SK-N-SH (cell line): ENCODE results near the gene PPP1R37. TPM values are rescaled to one million over a fixed set of nuclear protein-coding genes. Genes with fewer than 3 reads are reported as not detected.
A peak's percentile ranks its signal among the peaks of the same experiment; 100 is the strongest.

Experiments
- CTCF ChIA-PET: fragments of 300-600, 350-600 bp; formaldehyde crosslinking; extraction: SDS; loops from one replicate; lab custom pipeline; 2021; lab: Yijun Ruan, JAX
- POLR2A ChIA-PET: fragments of 350-600 bp; sonication (Branson Sonifier 250); formaldehyde crosslinking; extraction: SDS; loops from one replicate; lab custom pipeline; 2020; ENCODE audit warnings: antibody characterized with exemption, inconsistent platforms; lab: Yijun Ruan, JAX
- DNase-seq: peaks from one replicate; pipeline ENCODE4 v3.0.0; 2012
- H2AFZ ChIP-seq: fragments of 200-600 bp; sonication (generic); 2 replicates; pipeline ENCODE4 v1.8.1; 2016; ENCODE audit warnings: antibody characterized with exemption, mild to moderate bottlenecking, low read depth
- H3F3A ChIP-seq: fragments of 200-600 bp; sonication (generic); replicated peaks from 2 replicates; pipeline ENCODE3; 2016; ENCODE audit warnings: antibody characterized with exemption, mild to moderate bottlenecking; ENCODE audit not compliant: insufficient read depth
- H3K27ac ChIP-seq, 2 experiments: fragments of 200-500 bp in 1 of 2; fragments of 200-600 bp in 1 of 2; sonication (Bioruptor generic) in 1 of 2; sonication (generic), shearing (Covaris generic) in 1 of 2; 2 replicates each; pipeline versions ENCODE4 v1.5.1 to v1.6.1; 2014 to 2016; ENCODE audit warnings: low read depth in 2 of 2, inconsistent platforms in 1 of 2, low read length in 1 of 2, mild to moderate bottlenecking in 1 of 2, mixed read lengths in 1 of 2
- H3K27me3 ChIP-seq: fragments of 200-600 bp; sonication (generic), shearing (Covaris generic); 2 replicates; pipeline ENCODE4 v1.6.1; 2016; ENCODE audit warnings: mixed run types; ENCODE audit not compliant: insufficient read depth
- H3K36me3 ChIP-seq, 2 experiments: fragments of 200-500 bp in 1 of 2; fragments of 200-600 bp in 1 of 2; sonication (Bioruptor generic) in 1 of 2; sonication (generic) in 1 of 2; replicated peaks in 1 of 2; 2 replicates each; pipeline versions ENCODE3 to v1.5.1; 2014 to 2016; ENCODE audit warnings: low read length in 1 of 2, mild to moderate bottlenecking in 1 of 2; ENCODE audit not compliant: insufficient read depth in 2 of 2, control insufficient read depth in 1 of 2
- H3K4me1 ChIP-seq, 2 experiments: fragments of 200-500 bp in 1 of 2; fragments of 200-600 bp in 1 of 2; sonication (Bioruptor generic) in 1 of 2; sonication (generic), shearing (Covaris generic) in 1 of 2; 2 replicates each; pipeline versions ENCODE4 v1.5.1 to v1.6.1; 2014 to 2016; ENCODE audit warnings: low read depth in 1 of 2, low read length in 1 of 2, mixed run types in 1 of 2; ENCODE audit not compliant: insufficient read depth in 2 of 2, control insufficient read depth in 1 of 2
- H3K4me2 ChIP-seq: fragments of 200-600 bp; sonication (generic), shearing (Covaris generic); 2 replicates; pipeline ENCODE4 v1.6.1; 2017; ENCODE audit warnings: mixed run types
- H3K4me3 ChIP-seq, 2 experiments: fragments of 200-500 bp in 1 of 2; fragments of 200-600 bp in 1 of 2; sonication (Bioruptor generic) in 1 of 2; sonication (generic), shearing (Covaris generic) in 1 of 2; 2 replicates each; pipeline versions ENCODE4 v1.5.1 to v1.8.1; 2014 to 2016; ENCODE audit warnings: low read depth in 2 of 2, inconsistent platforms in 1 of 2, low read length in 1 of 2, mild to moderate bottlenecking in 1 of 2, mixed read lengths in 1 of 2, moderate library complexity in 1 of 2
- H3K79me2 ChIP-seq: fragments of 200-600 bp; sonication (generic); 2 replicates; pipeline ENCODE4 v1.8.1; 2017; ENCODE audit warnings: mild to moderate bottlenecking; ENCODE audit not compliant: insufficient read depth
- H3K9ac ChIP-seq: fragments of 200-600 bp; sonication (generic); 2 replicates; pipeline ENCODE4 v1.6.1; 2017; ENCODE audit warnings: mixed run types
- H3K9me2 ChIP-seq: fragments of 200-600 bp; sonication (generic); 2 replicates; pipeline ENCODE4 v1.6.1; 2017; ENCODE audit warnings: mixed run types
- H3K9me3 ChIP-seq: fragments of 200-600 bp; sonication (generic); 2 replicates; pipeline ENCODE4 v1.6.1; 2017; ENCODE audit warnings: mixed run types, mild to moderate bottlenecking, moderate library complexity
- H4K20me1 ChIP-seq: fragments of 200-600 bp; sonication (generic); 2 replicates; pipeline ENCODE4 v1.6.1; 2017; ENCODE audit warnings: mild to moderate bottlenecking, mixed run types; ENCODE audit not compliant: insufficient read depth
- CHD2 ChIP-seq: fragments of 150-350 bp; IDR thresholded peaks from 2 replicates; pipeline ENCODE4 v1.6.1; 2018; ENCODE audit warnings: low read length; ENCODE audit not compliant: partially characterized antibody
- ELF1 ChIP-seq: IDR thresholded peaks from 2 replicates; pipeline ENCODE4 v1.4.0; 2012
- FOXJ3 ChIP-seq: sonication (generic); formaldehyde crosslinking; IDR thresholded peaks from 2 replicates; pipeline ENCODE4 v1.5.1; 2020; ENCODE audit warnings: mild to moderate bottlenecking, missing genetic modification reagents
- FOXM1 ChIP-seq: IDR thresholded peaks from 2 replicates; pipeline ENCODE4 v1.4.0; 2012; ENCODE audit warnings: low read depth, mild to moderate bottlenecking
- GABPA ChIP-seq: IDR thresholded peaks from 2 replicates; pipeline ENCODE4 v1.4.0; 2012; ENCODE audit warnings: low read depth, mild to moderate bottlenecking
- GATA2 ChIP-seq: sonication (generic); formaldehyde crosslinking; IDR thresholded peaks from 2 replicates; pipeline ENCODE4 v1.5.0; 2020; ENCODE audit warnings: mild to moderate bottlenecking, missing genetic modification reagents
- NFIC ChIP-seq: IDR thresholded peaks from 2 replicates; pipeline ENCODE4 v1.4.0; 2012; ENCODE audit warnings: borderline replicate concordance
- RAD21 ChIP-seq: IDR thresholded peaks from 2 replicates; pipeline ENCODE4 v1.6.1; 2012; ENCODE audit warnings: mild to moderate bottlenecking, low read length
- RCOR1 ChIP-seq: fragments of 150-350 bp; IDR thresholded peaks from 2 replicates; pipeline ENCODE4 v1.6.1; 2017; ENCODE audit warnings: antibody characterized with exemption, low read length
- RXRA ChIP-seq: IDR thresholded peaks from 2 replicates; pipeline ENCODE4 v1.4.0; 2012; ENCODE audit warnings: low read depth, mild to moderate bottlenecking, borderline replicate concordance
- SMC3 ChIP-seq: IDR thresholded peaks from 2 replicates; pipeline ENCODE4 v1.6.1; 2012; ENCODE audit warnings: low read depth, low read length, improper control_type of control experiment
- TEAD4 ChIP-seq: IDR thresholded peaks from 2 replicates; pipeline ENCODE4 v1.4.0; 2012; ENCODE audit warnings: mild to moderate bottlenecking, borderline replicate concordance; ENCODE audit not compliant: insufficient read depth
- YY1 ChIP-seq: IDR thresholded peaks from 2 replicates; pipeline ENCODE4 v1.4.0; 2012; ENCODE audit warnings: low read depth, mild to moderate bottlenecking
- WGBS: methylation state at CpG from one replicate; pipeline ENCODE4 v1.1.6; 2017; ENCODE audit warnings: low lambda C conversion rate; 5-methylcytosine and 5-hydroxymethylcytosine counted together
- polyA plus RNA-seq, 3 experiments: library from polyadenylated mRNA; depleted of rRNA; stranded (reverse); fragments of >200 nt; gene quantifications; 2 replicates each; pipeline ENCODE4 v1.2.3, GENCODE V29; 2012
- TF ChIP-seq, protein P1 (sequence below): fragments of 150-350 bp; IDR thresholded peaks from 2 replicates; pipeline ENCODE4 v1.6.1; 2016; ENCODE audit warnings: mild to moderate bottlenecking, low read depth, low read length
- TF ChIP-seq, protein P2 (sequence below): fragments of 200-600 bp; sonication (generic); IDR thresholded peaks from 2 replicates; pipeline ENCODE4 v1.6.1; 2017; ENCODE audit warnings: antibody characterized with exemption, mild to moderate bottlenecking, moderate library complexity
- TF ChIP-seq, protein P3 (sequence below): IDR thresholded peaks from 2 replicates; pipeline ENCODE4 v1.4.0; 2012; ENCODE audit warnings: low read depth, borderline replicate concordance

The PPP1R37 gene
- polyA plus RNA-seq, 1 of the 3 experiments (the other 2 are of a cell fraction) = 24.4 TPM

DNA sequence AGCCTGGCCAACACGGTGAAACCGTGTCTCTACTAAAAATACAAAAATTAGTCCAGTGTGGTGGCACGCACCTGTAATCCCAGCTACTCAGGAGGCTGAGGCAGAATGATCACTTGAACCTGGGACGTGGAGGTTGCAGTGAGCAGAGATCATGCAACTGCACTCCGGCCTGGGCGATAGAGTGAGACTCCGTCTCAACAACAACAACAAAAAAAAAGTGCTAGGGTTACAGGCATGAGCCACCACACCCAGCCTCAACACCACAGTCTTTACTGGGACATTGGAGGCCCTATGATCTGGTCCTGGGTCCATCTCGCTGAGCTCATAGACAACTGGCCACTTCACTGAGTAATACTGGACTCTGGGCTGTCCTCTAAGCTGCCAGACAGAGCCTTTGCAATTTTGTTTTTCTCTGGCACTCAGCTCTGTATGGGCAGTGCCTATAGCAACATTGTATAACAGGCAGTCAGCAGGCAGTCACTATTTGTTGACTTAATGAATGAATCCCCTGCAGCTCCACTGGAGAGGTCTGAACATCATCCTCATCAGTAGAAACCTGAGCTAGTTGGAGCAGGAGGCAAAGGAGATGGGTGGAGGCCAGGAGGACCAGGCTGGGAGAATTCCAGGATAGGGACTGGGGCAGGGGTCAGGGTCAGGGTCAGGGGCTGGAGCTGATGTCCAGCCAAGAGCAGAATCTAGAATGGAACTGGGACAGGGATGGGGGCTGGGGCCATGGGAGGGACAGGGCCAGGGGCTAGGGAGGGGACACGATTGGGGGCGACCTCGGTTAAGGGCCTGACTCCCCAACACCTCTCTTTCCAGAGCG lies 93.7 kb downstream of the PPP1R37 start:
- Histone ChIP-seq H3K79me2 (no peaks in the 10 kb centered on the region), H4K20me1 (no peaks in the 10 kb centered on the region), H3K9me3 (no peaks in the 10 kb centered on the region), H3K9ac (no peak overlapping the region), H3K4me2 (no peak overlapping the region), H3K36me3 (no peaks in the 10 kb centered on the region), H2AFZ (no peak overlapping the region), H3K27ac (no peak overlapping the region)
- DNase-seq = no peak
- POLR2A ChIA-PET = interaction anchor here (0.9 kb wide), 1 partner anchor 25 kb away, joined by 3 read pairs; no protein-coding TSS in a partner anchor
- TF ChIP-seq FOXJ3 (CRISPR knock-in tag) (no peak), NFIC (no peak)
- TF ChIP-seq, all 33 proteins: peak for 0
- WGBS = 83% methylated on average over 11 of the region's 12 CpGs
- no peaks in the 10 kb centered on the region for H3K27me3 ChIP-seq
- no peaks in the 10 kb centered on the region for H3K4me1 ChIP-seq
- CTCF ChIA-PET = interaction anchor here (0.5 to 1.6 kb wide), 15 partner anchors 9 to 226 kb away, joined by 3 to 5 read pairs (median 4); partner anchors contain the start of genes NKPD1 and TRAPPC6A
- H3F3A ChIP-seq = no peaks in the 10 kb centered on the region
- no peak overlapping the region for H3K4me3 ChIP-seq
- H3K9me2 ChIP-seq = no peaks in the 10 kb centered on the region

DNA sequence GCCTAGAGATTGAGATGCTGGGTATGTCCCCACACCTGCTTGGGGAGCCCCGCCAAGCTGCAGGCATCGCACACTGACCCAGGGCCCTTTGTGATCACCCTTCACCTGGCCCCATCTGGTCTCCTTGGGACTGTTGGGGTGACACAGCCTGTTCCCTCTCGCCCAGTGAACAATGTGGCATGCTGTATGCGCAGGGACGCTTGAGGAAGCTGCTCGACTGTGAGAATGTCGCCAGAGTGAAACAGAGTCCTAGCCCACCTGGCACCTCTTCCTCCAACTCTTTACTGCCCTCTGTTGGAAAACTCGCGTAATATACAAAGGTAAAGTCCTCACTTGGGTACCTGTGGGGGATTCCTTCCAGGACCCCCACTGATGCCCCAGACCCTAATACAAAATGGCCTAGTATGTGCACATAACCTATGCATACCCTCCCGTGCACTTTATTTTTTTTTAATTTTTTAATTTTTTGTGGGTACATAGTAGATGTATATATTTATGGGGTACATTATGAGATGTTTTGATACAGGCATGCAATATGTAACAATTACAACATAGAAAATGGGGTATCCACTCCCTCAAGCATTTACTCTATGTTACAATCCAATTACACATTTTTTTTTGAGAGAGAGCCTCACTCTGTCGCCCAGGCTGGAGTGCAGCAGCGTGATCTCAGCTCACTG lies 94.6 kb downstream of the PPP1R37 start:
- no peaks in the 10 kb centered on the region for H3K36me3 ChIP-seq
- H3K9me2 ChIP-seq = no peaks in the 10 kb centered on the region
- no peaks in the 10 kb centered on the region for H3K79me2 ChIP-seq
- H3K4me3 ChIP-seq = no peak overlapping the region
- no peak overlapping the region for H3K27ac ChIP-seq
- 45% methylated on average over 10 of the region's 12 CpGs for WGBS
- no peaks in the 10 kb centered on the region for H4K20me1 ChIP-seq
- no peaks in the 10 kb centered on the region for H3K27me3 ChIP-seq
- H3F3A ChIP-seq = no peaks in the 10 kb centered on the region
- ChIA-PET CTCF (interaction anchor here (0.5 to 1.6 kb wide), 16 partner anchors 8 to 1397 kb away, joined by 3 to 5 read pairs (median 4); partner anchors contain the start of genes NKPD1 and TRAPPC6A), POLR2A (no interaction called here)
- no peak overlapping the region for H3K4me2 ChIP-seq
- H3K4me1 ChIP-seq = no peaks in the 10 kb centered on the region
- H2AFZ ChIP-seq = no peak overlapping the region
- no peak overlapping the region for H3K9ac ChIP-seq
- TF ChIP-seq FOXM1 (no peak), RAD21 (peak; percentile 58), TEAD4 (no peak), GABPA (no peak), CHD2 (no peak), RCOR1 (no peak), SMC3 (0 out of 2 replicates have a peak, but pooled peaks have one; percentile 18), NFIC (no peak), ELF1 (no peak), RXRA (no peak), YY1 (no peak), GATA2 (CRISPR knock-in tag) (no peak)
- TF ChIP-seq, protein P1, sequence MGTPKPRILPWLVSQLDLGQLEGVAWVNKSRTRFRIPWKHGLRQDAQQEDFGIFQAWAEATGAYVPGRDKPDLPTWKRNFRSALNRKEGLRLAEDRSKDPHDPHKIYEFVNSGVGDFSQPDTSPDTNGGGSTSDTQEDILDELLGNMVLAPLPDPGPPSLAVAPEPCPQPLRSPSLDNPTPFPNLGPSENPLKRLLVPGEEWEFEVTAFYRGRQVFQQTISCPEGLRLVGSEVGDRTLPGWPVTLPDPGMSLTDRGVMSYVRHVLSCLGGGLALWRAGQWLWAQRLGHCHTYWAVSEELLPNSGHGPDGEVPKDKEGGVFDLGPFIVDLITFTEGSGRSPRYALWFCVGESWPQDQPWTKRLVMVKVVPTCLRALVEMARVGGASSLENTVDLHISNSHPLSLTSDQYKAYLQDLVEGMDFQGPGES = no peak
- TF ChIP-seq, protein P2, sequence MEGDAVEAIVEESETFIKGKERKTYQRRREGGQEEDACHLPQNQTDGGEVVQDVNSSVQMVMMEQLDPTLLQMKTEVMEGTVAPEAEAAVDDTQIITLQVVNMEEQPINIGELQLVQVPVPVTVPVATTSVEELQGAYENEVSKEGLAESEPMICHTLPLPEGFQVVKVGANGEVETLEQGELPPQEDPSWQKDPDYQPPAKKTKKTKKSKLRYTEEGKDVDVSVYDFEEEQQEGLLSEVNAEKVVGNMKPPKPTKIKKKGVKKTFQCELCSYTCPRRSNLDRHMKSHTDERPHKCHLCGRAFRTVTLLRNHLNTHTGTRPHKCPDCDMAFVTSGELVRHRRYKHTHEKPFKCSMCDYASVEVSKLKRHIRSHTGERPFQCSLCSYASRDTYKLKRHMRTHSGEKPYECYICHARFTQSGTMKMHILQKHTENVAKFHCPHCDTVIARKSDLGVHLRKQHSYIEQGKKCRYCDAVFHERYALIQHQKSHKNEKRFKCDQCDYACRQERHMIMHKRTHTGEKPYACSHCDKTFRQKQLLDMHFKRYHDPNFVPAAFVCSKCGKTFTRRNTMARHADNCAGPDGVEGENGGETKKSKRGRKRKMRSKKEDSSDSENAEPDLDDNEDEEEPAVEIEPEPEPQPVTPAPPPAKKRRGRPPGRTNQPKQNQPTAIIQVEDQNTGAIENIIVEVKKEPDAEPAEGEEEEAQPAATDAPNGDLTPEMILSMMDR = peak; percentile 61
- TF ChIP-seq, protein P3, sequence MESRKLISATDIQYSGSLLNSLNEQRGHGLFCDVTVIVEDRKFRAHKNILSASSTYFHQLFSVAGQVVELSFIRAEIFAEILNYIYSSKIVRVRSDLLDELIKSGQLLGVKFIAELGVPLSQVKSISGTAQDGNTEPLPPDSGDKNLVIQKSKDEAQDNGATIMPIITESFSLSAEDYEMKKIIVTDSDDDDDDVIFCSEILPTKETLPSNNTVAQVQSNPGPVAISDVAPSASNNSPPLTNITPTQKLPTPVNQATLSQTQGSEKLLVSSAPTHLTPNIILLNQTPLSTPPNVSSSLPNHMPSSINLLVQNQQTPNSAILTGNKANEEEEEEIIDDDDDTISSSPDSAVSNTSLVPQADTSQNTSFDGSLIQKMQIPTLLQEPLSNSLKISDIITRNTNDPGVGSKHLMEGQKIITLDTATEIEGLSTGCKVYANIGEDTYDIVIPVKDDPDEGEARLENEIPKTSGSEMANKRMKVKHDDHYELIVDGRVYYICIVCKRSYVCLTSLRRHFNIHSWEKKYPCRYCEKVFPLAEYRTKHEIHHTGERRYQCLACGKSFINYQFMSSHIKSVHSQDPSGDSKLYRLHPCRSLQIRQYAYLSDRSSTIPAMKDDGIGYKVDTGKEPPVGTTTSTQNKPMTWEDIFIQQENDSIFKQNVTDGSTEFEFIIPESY = no peak
- no peaks in the 10 kb centered on the region for H3K9me3 ChIP-seq
- DNase-seq = peak; percentile 67
